GM12878 (cell line): Measurements from ENCODE around the gene CRBN. TPM values are rescaled to one million over a fixed set of nuclear protein-coding genes. Genes with fewer than 3 reads are reported as not detected.

Source experiments
- ATAC-seq: fragments of 200-7000 bp; cut with Tn5 transposase; 3 replicates; pipeline ENCODE4 v1.9.1; 2020; ENCODE audit warnings: mild to moderate bottlenecking, moderate library complexity
- BruUV-seq: library from RNA; stranded (reverse); fragments of 400-500 nt; replicated peaks from 2 replicates; lab custom pipeline; 2021; lab: Mats Ljungman, UMichigan
- CTCF ChIA-PET: fragments of 300-600 bp; sonication (Branson Sonifier 250); formaldehyde crosslinking; extraction: SDS; loops from one replicate; lab custom pipeline; 2021; ENCODE audit warnings: inconsistent platforms; lab: Yijun Ruan, JAX
- POLR2A ChIA-PET: fragments of 350-600 bp; formaldehyde crosslinking; extraction: SDS; loops from one replicate; lab custom pipeline; 2021; ENCODE audit warnings: inconsistent platforms; lab: Charles Lee
- RAD21 ChIA-PET: fragments of 300-600 bp; sonication (Branson Sonifier 250); formaldehyde crosslinking; loops from one replicate; lab custom pipeline; 2023; ENCODE audit warnings: antibody characterized with exemption; ENCODE audit not compliant: unreplicated experiment; lab: Charles Lee
- SMC1A ChIA-PET: fragments of 300-600 bp; sonication (Branson Sonifier 250); formaldehyde crosslinking; loops from one replicate; lab custom pipeline; 2023; ENCODE audit not compliant: unreplicated experiment, uncharacterized antibody; lab: Charles Lee
- DNase-seq: peaks from one replicate; pipeline ENCODE4 v3.0.0-alpha.2; 2011; ENCODE audit warnings: low read depth, low spot score
- FAIRE-seq: peaks from 3 replicates; lab custom pipeline; 2011; peaks lifted over from hg19 to GRCh38; lab: Jason Lieb, UNC
- H2AFZ ChIP-seq: 2 replicates; pipeline ENCODE4 v1.6.0; 2011; ENCODE audit warnings: low read depth, low read length, control low read depth; ENCODE audit not compliant: control insufficient read depth
- H3K27ac ChIP-seq: 2 replicates; pipeline ENCODE4 v1.5.1; 2011; ENCODE audit warnings: control low read depth; ENCODE audit not compliant: control insufficient read depth, insufficient read depth
- H3K27me3 ChIP-seq, 2 experiments: replicated peaks in 1 of 2; 2 replicates each; pipeline versions ENCODE4 v1.6.0 to v1.6.1; 2011; ENCODE audit warnings: low read length in 1 of 2; ENCODE audit not compliant: control insufficient read depth in 2 of 2, insufficient read depth in 2 of 2
- H3K36me3 ChIP-seq, 2 experiments: 2 replicates each; pipeline ENCODE4 v1.5.1; 2011; ENCODE audit warnings: low read length in 1 of 2; ENCODE audit not compliant: control insufficient read depth in 2 of 2, insufficient read depth in 2 of 2
- H3K4me1 ChIP-seq: 2 replicates; pipeline ENCODE4 v1.6.1; 2011; ENCODE audit warnings: mild to moderate bottlenecking, low read length, moderate library complexity, mixed read lengths; ENCODE audit not compliant: control insufficient read depth, insufficient read depth
- H3K4me2 ChIP-seq: 2 replicates; pipeline ENCODE4 v1.6.0; 2011; ENCODE audit warnings: control low read depth; ENCODE audit not compliant: control insufficient read depth, insufficient read depth
- H3K4me3 ChIP-seq: fragments of 200-600 bp; sonication (generic); 2 replicates; pipeline ENCODE4 v1.5.1; 2016
- H3K79me2 ChIP-seq: 2 replicates; pipeline ENCODE4 v1.6.0; 2011; ENCODE audit warnings: low read length; ENCODE audit not compliant: control insufficient read depth, insufficient read depth
- H3K9ac ChIP-seq: 2 replicates; pipeline ENCODE4 v1.8.0; 2011; ENCODE audit warnings: low read length, control low read depth, mixed read lengths; ENCODE audit not compliant: control insufficient read depth, insufficient read depth
- H3K9me3 ChIP-seq: replicated peaks from 3 replicates; pipeline ENCODE4 v1.5.1; 2011; ENCODE audit warnings: mild to moderate bottlenecking, low read length; ENCODE audit not compliant: control insufficient read depth, insufficient read depth
- H4K20me1 ChIP-seq: 2 replicates; pipeline ENCODE4 v1.6.0; 2011; ENCODE audit not compliant: control insufficient read depth, insufficient read depth
- ESRRA ChIP-seq: IDR thresholded peaks from 2 replicates; pipeline ENCODE4 v1.6.1; 2012; ENCODE audit warnings: mild to moderate bottlenecking, low read length, improper control_type of control experiment
- NFIC ChIP-seq: IDR thresholded peaks from 2 replicates; pipeline ENCODE4 v1.6.1; 2012; ENCODE audit warnings: low read depth, mild to moderate bottlenecking, inconsistent platforms, low read length, moderate library complexity
- WGBS: methylation state at CpG from one replicate; pipeline ENCODE4 v1.1.6; 2016; ENCODE audit warnings: low lambda C conversion rate; ENCODE audit not compliant: insufficient replicate concordance, insufficient coverage; ENCODE audit errors: missing lambda C conversion rate; 5-methylcytosine and 5-hydroxymethylcytosine counted together
- in situ Hi-C: fragments of 300-500 bp; cut with MboI; formaldehyde crosslinking; loops from 9 replicates; pipeline ENCODE4 v1.14.3; 2018; ENCODE audit warnings: mixed read lengths
- intact Hi-C: fragments of 100-400 bp; cut with micrococcal nuclease; formaldehyde crosslinking; loops from one replicate; pipeline ENCODE4 v1.14.2; 2022; ENCODE audit not compliant: unreplicated experiment
- polyA plus RNA-seq, 11 experiments: library from polyadenylated mRNA; depleted of rRNA in 4 of 11; unstranded in 6 of 11; stranded (reverse) in 5 of 11; fragments of >200 nt; fragmentation: Nextera tagmentation in 4 of 11; fragmentation: Illumina TruSeq in 1 of 11; extraction: Ambion mirVana in 4 of 11; extraction: Trizol in 1 of 11; gene quantifications; 1 replicate in 1 of 11; 2 replicates in 10 of 11; pipeline versions ENCODE4 v1.2.1 to v1.2.3, GENCODE V29; 2011 to 2016; ENCODE audit warnings: inconsistent platforms in 2 of 11, missing spikeins in 2 of 11, low read depth in 1 of 11
- total RNA-seq, 4 experiments: library from RNA; depleted of rRNA in 3 of 4; stranded (reverse); fragments of >200 nt in 3 of 4; fragmentation: Illumina TruSeq in 1 of 4; extraction: Trizol in 1 of 4; gene quantifications; 2 replicates each; pipeline versions ENCODE4 v1.2.1 to v1.2.3, GENCODE V29; 2013 to 2021
- TF ChIP-seq, protein P1 (sequence below): fragments of 450-650 bp; IDR thresholded peaks from 2 replicates; pipeline ENCODE4 v1.6.1; 2018; ENCODE audit warnings: mild to moderate bottlenecking, low read depth, moderate library complexity; ENCODE audit not compliant: partially characterized antibody

The CRBN gene
- total and polyA plus RNA-seq, 10 of the 15 experiments (the other 5 are each of a cell fraction or from before 2014, with no cell fraction given): 21.7 to 115 (median 35.8) TPM

DNA sequence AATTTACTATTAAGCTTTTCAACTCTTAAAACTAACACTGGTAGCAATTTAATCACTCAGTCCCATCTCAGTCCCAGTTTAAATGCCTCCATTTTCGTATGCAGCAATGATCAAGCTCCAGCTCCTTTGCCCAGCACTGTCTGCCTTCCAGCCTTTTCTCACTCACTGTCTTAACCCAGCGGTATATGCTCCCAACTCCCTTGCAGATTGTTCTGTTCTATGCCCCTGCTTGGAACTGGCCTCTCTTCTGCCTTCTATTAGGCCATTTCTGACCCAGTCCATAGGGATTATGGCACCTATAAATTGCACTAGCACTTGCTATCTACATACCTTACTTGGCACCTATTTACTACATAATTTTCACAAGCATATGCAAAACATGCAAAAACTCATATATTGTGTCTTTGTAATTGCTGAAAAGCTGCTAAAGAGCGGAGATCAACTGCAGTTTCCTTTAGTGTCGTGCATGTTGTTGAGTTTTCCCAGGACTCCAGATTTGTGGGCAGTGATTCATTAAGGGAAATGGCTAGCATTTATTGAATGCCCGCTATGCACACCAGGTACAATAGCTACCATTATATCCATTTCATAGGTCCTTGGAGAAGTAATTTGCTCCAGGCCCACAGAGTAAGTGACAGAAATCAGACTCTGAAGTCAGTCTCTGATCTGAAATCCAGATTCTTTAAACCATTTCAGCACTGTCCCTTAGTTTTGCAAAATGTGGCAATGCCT lies 24.4 kb downstream of the CRBN start (continued):
- TF ChIP-seq, protein P1, sequence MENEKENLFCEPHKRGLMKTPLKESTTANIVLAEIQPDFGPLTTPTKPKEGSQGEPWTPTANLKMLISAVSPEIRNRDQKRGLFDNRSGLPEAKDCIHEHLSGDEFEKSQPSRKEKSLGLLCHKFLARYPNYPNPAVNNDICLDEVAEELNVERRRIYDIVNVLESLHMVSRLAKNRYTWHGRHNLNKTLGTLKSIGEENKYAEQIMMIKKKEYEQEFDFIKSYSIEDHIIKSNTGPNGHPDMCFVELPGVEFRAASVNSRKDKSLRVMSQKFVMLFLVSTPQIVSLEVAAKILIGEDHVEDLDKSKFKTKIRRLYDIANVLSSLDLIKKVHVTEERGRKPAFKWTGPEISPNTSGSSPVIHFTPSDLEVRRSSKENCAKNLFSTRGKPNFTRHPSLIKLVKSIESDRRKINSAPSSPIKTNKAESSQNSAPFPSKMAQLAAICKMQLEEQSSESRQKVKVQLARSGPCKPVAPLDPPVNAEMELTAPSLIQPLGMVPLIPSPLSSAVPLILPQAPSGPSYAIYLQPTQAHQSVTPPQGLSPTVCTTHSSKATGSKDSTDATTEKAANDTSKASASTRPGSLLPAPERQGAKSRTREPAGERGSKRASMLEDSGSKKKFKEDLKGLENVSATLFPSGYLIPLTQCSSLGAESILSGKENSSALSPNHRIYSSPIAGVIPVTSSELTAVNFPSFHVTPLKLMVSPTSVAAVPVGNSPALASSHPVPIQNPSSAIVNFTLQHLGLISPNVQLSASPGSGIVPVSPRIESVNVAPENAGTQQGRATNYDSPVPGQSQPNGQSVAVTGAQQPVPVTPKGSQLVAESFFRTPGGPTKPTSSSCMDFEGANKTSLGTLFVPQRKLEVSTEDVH: no peak
- no peak for TF ChIP-seq ESRRA

DNA sequence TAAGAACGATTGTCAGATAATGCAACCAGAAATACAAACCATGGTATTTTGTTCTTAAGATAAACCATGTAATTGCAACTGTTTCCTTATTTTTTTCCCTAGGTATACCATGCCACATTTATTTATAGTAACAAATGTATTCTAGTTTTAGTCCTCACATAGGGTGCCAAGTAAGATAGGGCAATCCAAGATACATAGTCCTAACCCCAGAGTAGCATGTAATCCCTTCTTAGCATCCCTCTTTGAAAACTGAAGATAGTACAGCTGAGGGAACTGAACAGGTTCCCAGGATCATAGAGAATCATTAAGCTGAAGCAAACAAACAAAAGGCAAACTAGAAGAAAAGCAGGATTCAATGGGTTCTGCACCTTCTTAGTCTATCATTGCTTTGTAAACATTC lies 28.0 kb downstream of the CRBN start:
- no peak overlapping the region for H3K27ac ChIP-seq
- H2AFZ ChIP-seq: no peak overlapping the region
- intact Hi-C loops: no loop called here
- no peak overlapping the region for H3K4me2 ChIP-seq
- H3K9me3 ChIP-seq: no peaks in the 10 kb centered on the region
- CTCF ChIA-PET: interaction anchor here (0.7 to 2.3 kb wide), 2 partner anchors 9 to 11 kb away, joined by 3 to 5 read pairs; no protein-coding TSS in a partner anchor
- 94% methylated on average over 1 of the region's 1 CpG for WGBS
- RAD21 ChIA-PET: no interaction called here
- H3K27me3 ChIP-seq: no peaks in the 10 kb centered on the region
- SMC1A ChIA-PET: interaction anchor here (0.8 to 1.2 kb wide), 3 partner anchors 9 to 76 kb away, joined by 3 to 4 read pairs (median 3); no protein-coding TSS in a partner anchor
- in situ Hi-C loops: no loop called here
- DNase-seq (no peak), FAIRE-seq (no peak), ATAC-seq (no peak)
- H3K4me3 ChIP-seq: no peak overlapping the region
- BruUV-seq: no TSS peak
- POLR2A ChIA-PET: no interaction called here
- H3K36me3 ChIP-seq: peaks cover 3 to 23% of the 10 kb centered on the region in 2 experiments; a peak in 3 of 4 replicates
- H3K79me2 ChIP-seq: no peaks in the 10 kb centered on the region
- H3K4me1 ChIP-seq: no peaks in the 10 kb centered on the region
- no peak for TF ChIP-seq NFIC
- H3K9ac ChIP-seq: no peak overlapping the region
- no peaks in the 10 kb centered on the region for H4K20me1 ChIP-seq
